HepG2 (cell line): Measurements from ENCODE around the gene SIK3. TPM values are rescaled to one million over a fixed set of nuclear protein-coding genes. Genes with fewer than 3 reads are reported as not detected.

Experiments used
- CC2D1A ChIP-seq: sonication (generic); formaldehyde crosslinking; IDR thresholded peaks from 2 replicates; pipeline ENCODE4 v1.8.1; 2023; ENCODE audit warnings: mild to moderate bottlenecking, missing genetic modification reagents
- GMEB1 ChIP-seq: sonication (generic); formaldehyde crosslinking; IDR thresholded peaks from 2 replicates; pipeline ENCODE4 v1.5.1; 2020; ENCODE audit warnings: missing genetic modification reagents, mild to moderate bottlenecking, borderline replicate concordance
- KMT2B ChIP-seq: IDR thresholded peaks from 2 replicates; pipeline ENCODE4 v1.6.1; 2016; ENCODE audit warnings: missing genetic modification reagents, missing compliant biosample characterization
- MLLT10 ChIP-seq: sonication (generic); formaldehyde crosslinking; IDR thresholded peaks from 2 replicates; pipeline ENCODE4 v1.4.0; 2020; ENCODE audit warnings: missing genetic modification reagents
- MTA1 ChIP-seq: sonication (generic); formaldehyde crosslinking; IDR thresholded peaks from 2 replicates; pipeline ENCODE4 v1.4.0; 2020; ENCODE audit warnings: missing genetic modification reagents, mild to moderate bottlenecking, borderline replicate concordance
- NRL ChIP-seq: sonication (generic); formaldehyde crosslinking; IDR thresholded peaks from 2 replicates; pipeline ENCODE4 v1.5.0; 2020; ENCODE audit warnings: missing genetic modification reagents, mild to moderate bottlenecking, moderate library complexity, borderline replicate concordance
- TARDBP ChIP-seq: sonication (generic); formaldehyde crosslinking; IDR thresholded peaks from 2 replicates; pipeline ENCODE4 v1.8.0; 2022; ENCODE audit warnings: mild to moderate bottlenecking, missing genetic modification reagents
- ZNF235 ChIP-seq: sonication (generic); formaldehyde crosslinking; IDR thresholded peaks from 2 replicates; pipeline ENCODE4 v1.8.1; 2023; ENCODE audit warnings: mild to moderate bottlenecking, missing genetic modification reagents, borderline replicate concordance
- ZNF276 ChIP-seq: sonication (generic); formaldehyde crosslinking; IDR thresholded peaks from 2 replicates; pipeline ENCODE4 v1.4.0; 2020; ENCODE audit warnings: mild to moderate bottlenecking, low read depth, missing genetic modification reagents
- ZNF605 ChIP-seq: sonication (generic); formaldehyde crosslinking; IDR thresholded peaks from 2 replicates; pipeline ENCODE4 v1.8.0; 2022; ENCODE audit warnings: mild to moderate bottlenecking, missing genetic modification reagents
- ZNF644 ChIP-seq: IDR thresholded peaks from 2 replicates; pipeline ENCODE4 v1.6.1; 2016; ENCODE audit warnings: low read depth
- ZNF850 ChIP-seq: sonication (generic); formaldehyde crosslinking; conservative IDR thresholded peaks from 2 replicates; pipeline ENCODE4 v1.9.0; 2021; ENCODE audit warnings: mild to moderate bottlenecking, missing genetic modification reagents
- ZNF878 ChIP-seq: sonication (generic); formaldehyde crosslinking; IDR thresholded peaks from 2 replicates; pipeline ENCODE4 v1.8.1; 2023; ENCODE audit warnings: mild to moderate bottlenecking, missing genetic modification reagents, moderate library complexity
- ZSCAN12 ChIP-seq: sonication (generic); formaldehyde crosslinking; IDR thresholded peaks from 2 replicates; pipeline ENCODE4 v1.9.0; 2021; ENCODE audit warnings: mild to moderate bottlenecking, missing genetic modification reagents
- polyA plus RNA-seq, 8 experiments: library from polyadenylated mRNA; depleted of rRNA in 3 of 8; stranded (reverse) in 7 of 8; unstranded in 1 of 8; fragments of >200 nt; fragmentation: Illumina TruSeq in 4 of 8; extraction: Trizol in 4 of 8; gene quantifications; 2 replicates each; pipeline versions ENCODE4 v1.2.1 to v1.2.3, GENCODE V29; 2011 to 2016; ENCODE audit warnings: low read depth in 4 of 8, missing spikeins in 1 of 8, mixed read lengths in 1 of 8; ENCODE audit not compliant: insufficient read depth in 1 of 8
- total RNA-seq, 5 experiments: library from RNA; depleted of rRNA; stranded (reverse); fragments of >200 nt; fragmentation: Illumina TruSeq; extraction: Trizol; gene quantifications; 2 replicates each; pipeline ENCODE4 v1.2.3, GENCODE V29; 2016; ENCODE audit warnings: low read depth in 1 of 5
- TF ChIP-seq, protein P1 (sequence below): sonication (generic); formaldehyde crosslinking; IDR thresholded peaks from 2 replicates; pipeline ENCODE4 v1.4.0; 2020; ENCODE audit warnings: missing genetic modification reagents
- TF ChIP-seq, protein P2 (sequence below): sonication (generic); formaldehyde crosslinking; conservative IDR thresholded peaks from 2 replicates; pipeline ENCODE4 v1.4.0; 2020; ENCODE audit warnings: missing genetic modification reagents
- TF ChIP-seq, protein P3 (sequence below): sonication (generic); formaldehyde crosslinking; IDR thresholded peaks from 2 replicates; pipeline ENCODE4 v1.4.0; 2020; ENCODE audit warnings: missing genetic modification reagents
- TF ChIP-seq, protein P4 (sequence below): sonication (generic); formaldehyde crosslinking; IDR thresholded peaks from 2 replicates; pipeline ENCODE4 v1.4.0; 2020; ENCODE audit warnings: missing genetic modification reagents, low read depth, mild to moderate bottlenecking, borderline replicate concordance

SIK3 gene
- total and polyA plus RNA-seq, 2 of the 13 experiments (the other 11 are each of a cell fraction or from before 2014, with no cell fraction given) = 5.7 to 9.8 TPM

- TF ChIP-seq GMEB1 (CRISPR knock-in tag) = 0 out of 2 replicates have a peak, but pooled peaks have one; percentile 1
- TF ChIP-seq TARDBP = no peak
- TF ChIP-seq, protein P1, sequence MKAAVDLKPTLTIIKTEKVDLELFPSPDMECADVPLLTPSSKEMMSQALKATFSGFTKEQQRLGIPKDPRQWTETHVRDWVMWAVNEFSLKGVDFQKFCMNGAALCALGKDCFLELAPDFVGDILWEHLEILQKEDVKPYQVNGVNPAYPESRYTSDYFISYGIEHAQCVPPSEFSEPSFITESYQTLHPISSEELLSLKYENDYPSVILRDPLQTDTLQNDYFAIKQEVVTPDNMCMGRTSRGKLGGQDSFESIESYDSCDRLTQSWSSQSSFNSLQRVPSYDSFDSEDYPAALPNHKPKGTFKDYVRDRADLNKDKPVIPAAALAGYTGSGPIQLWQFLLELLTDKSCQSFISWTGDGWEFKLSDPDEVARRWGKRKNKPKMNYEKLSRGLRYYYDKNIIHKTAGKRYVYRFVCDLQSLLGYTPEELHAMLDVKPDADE = peak; percentile 76; the same call in 1 of the 2 replicates
- 0 out of 2 replicates have a peak, but pooled peaks have one; percentile 17 for TF ChIP-seq ZNF276 (CRISPR knock-in tag)
- TF ChIP-seq NRL = no peak
- 0 out of 2 replicates have a peak, but pooled peaks have one; percentile 4 for TF ChIP-seq ZNF605 (CRISPR knock-in tag)
- TF ChIP-seq, protein P2, sequence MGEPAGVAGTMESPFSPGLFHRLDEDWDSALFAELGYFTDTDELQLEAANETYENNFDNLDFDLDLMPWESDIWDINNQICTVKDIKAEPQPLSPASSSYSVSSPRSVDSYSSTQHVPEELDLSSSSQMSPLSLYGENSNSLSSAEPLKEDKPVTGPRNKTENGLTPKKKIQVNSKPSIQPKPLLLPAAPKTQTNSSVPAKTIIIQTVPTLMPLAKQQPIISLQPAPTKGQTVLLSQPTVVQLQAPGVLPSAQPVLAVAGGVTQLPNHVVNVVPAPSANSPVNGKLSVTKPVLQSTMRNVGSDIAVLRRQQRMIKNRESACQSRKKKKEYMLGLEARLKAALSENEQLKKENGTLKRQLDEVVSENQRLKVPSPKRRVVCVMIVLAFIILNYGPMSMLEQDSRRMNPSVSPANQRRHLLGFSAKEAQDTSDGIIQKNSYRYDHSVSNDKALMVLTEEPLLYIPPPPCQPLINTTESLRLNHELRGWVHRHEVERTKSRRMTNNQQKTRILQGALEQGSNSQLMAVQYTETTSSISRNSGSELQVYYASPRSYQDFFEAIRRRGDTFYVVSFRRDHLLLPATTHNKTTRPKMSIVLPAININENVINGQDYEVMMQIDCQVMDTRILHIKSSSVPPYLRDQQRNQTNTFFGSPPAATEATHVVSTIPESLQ (CRISPR knock-in tag) = 0 out of 2 replicates have a peak, but pooled peaks have one; percentile 13
- TF ChIP-seq MTA1 (CRISPR knock-in tag) = peak; percentile 34; the same call in 1 of the 2 replicates
- no peak for TF ChIP-seq KMT2B (CRISPR knock-in tag)
- TF ChIP-seq ZNF235 = peak; percentile 31; the same call in 1 of the 2 replicates
- no peak for TF ChIP-seq ZSCAN12
- TF ChIP-seq ZNF878 (CRISPR knock-in tag) = no peak
- TF ChIP-seq CC2D1A = no peak
- TF ChIP-seq, protein P3, sequence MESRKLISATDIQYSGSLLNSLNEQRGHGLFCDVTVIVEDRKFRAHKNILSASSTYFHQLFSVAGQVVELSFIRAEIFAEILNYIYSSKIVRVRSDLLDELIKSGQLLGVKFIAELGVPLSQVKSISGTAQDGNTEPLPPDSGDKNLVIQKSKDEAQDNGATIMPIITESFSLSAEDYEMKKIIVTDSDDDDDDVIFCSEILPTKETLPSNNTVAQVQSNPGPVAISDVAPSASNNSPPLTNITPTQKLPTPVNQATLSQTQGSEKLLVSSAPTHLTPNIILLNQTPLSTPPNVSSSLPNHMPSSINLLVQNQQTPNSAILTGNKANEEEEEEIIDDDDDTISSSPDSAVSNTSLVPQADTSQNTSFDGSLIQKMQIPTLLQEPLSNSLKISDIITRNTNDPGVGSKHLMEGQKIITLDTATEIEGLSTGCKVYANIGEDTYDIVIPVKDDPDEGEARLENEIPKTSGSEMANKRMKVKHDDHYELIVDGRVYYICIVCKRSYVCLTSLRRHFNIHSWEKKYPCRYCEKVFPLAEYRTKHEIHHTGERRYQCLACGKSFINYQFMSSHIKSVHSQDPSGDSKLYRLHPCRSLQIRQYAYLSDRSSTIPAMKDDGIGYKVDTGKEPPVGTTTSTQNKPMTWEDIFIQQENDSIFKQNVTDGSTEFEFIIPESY (CRISPR knock-in tag) = peak; percentile 88; the same call in 1 of the 2 replicates
- no peak for TF ChIP-seq ZNF850 (CRISPR knock-in tag)
- 0 out of 2 replicates have a peak, but pooled peaks have one; percentile 46 for TF ChIP-seq MLLT10 (CRISPR knock-in tag)
- TF ChIP-seq ZNF644 (CRISPR knock-in tag) = no peak
- TF ChIP-seq, protein P4, sequence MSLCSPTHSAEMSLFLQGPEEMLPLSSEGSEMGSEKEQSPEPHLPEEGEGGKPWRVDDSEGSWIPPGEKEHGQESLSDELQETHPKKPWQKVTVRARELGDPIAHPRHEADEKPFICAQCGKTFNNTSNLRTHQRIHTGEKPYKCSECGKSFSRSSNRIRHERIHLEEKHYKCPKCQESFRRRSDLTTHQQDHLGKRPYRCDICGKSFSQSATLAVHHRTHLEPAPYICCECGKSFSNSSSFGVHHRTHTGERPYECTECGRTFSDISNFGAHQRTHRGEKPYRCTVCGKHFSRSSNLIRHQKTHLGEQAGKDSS (CRISPR knock-in tag) = peak; percentile 14; the same call in 1 of the 2 replicates
Measured at GRCh38 chr11:116835042-116835772, 263.0 kb downstream of the SIK3 start (continued).
